Neuronal stem cell (in vitro differentiated cells): ENCODE data around the gene DAB2.

Experiments
- DNase-seq: peaks from one replicate; pipeline ENCODE4 v3.0.0-alpha.2; 2013; ENCODE audit warnings: low spot score
- H2AFZ ChIP-seq: one replicate; pipeline ENCODE4 v1.6.1; 2013; ENCODE audit warnings: mild to moderate bottlenecking, low read length, inconsistent platforms
- H2AK5ac ChIP-seq: 2 replicates; pipeline ENCODE4 v1.6.1; 2013; ENCODE audit warnings: low read depth, mild to moderate bottlenecking, inconsistent platforms, low read length, moderate library complexity, mixed read lengths
- H2BK120ac ChIP-seq: 2 replicates; pipeline ENCODE4 v1.6.1; 2013; ENCODE audit warnings: low read depth, mild to moderate bottlenecking, inconsistent platforms, low read length, moderate library complexity, mixed read lengths
- H2BK12ac ChIP-seq: one replicate; pipeline ENCODE4 v1.6.1; 2013; ENCODE audit warnings: low read length, inconsistent platforms
- H2BK15ac ChIP-seq: 2 replicates; pipeline ENCODE4 v1.6.1; 2013; ENCODE audit warnings: mild to moderate bottlenecking, low read length, inconsistent platforms, mixed read lengths
- H2BK5ac ChIP-seq: one replicate; pipeline ENCODE4 v1.6.1; 2013; ENCODE audit warnings: inconsistent platforms, mild to moderate bottlenecking, low read length, moderate library complexity
- H3K14ac ChIP-seq: one replicate; pipeline ENCODE4 v1.6.1; 2013; ENCODE audit warnings: low read length, inconsistent platforms
- H3K18ac ChIP-seq: 2 replicates; pipeline ENCODE4 v1.6.1; 2013; ENCODE audit warnings: low read length, inconsistent platforms
- H3K23ac ChIP-seq: 2 replicates; pipeline ENCODE4 v1.6.1; 2013; ENCODE audit warnings: low read depth, mild to moderate bottlenecking, mixed read lengths, low read length, inconsistent platforms; ENCODE audit not compliant: poor library complexity
- H3K27ac ChIP-seq: replicated peaks from 3 replicates; pipeline ENCODE4 v1.5.1; 2013; ENCODE audit warnings: low read length, inconsistent platforms
- H3K27me3 ChIP-seq, 3 experiments: 2 replicates each; pipeline ENCODE4 v1.6.1; 2013; ENCODE audit warnings: low read length in 3 of 3, mild to moderate bottlenecking in 2 of 3, inconsistent platforms in 1 of 3, low read depth in 1 of 3, mixed read lengths in 1 of 3, moderate library complexity in 1 of 3; ENCODE audit not compliant: control insufficient read depth in 3 of 3, insufficient read depth in 3 of 3
- H3K36me3 ChIP-seq, 2 donors: replicated peaks in 1 of 2; 2 replicates each; pipeline ENCODE4 v1.6.1; 2013; ENCODE audit warnings: low read length in 2 of 2; ENCODE audit not compliant: control insufficient read depth in 2 of 2, insufficient read depth in 2 of 2
- H3K4ac ChIP-seq: 2 replicates; pipeline ENCODE4 v1.6.1; 2013; ENCODE audit warnings: inconsistent platforms, mild to moderate bottlenecking, low read length, moderate library complexity
- H3K4me1 ChIP-seq, 2 donors: 1 replicate in 1 of 2; 2 replicates in 1 of 2; pipeline ENCODE4 v1.6.1; 2013; ENCODE audit warnings: low read length in 2 of 2, low read depth in 1 of 2; ENCODE audit not compliant: control insufficient read depth in 2 of 2, insufficient read depth in 1 of 2
- H3K4me2 ChIP-seq: one replicate; pipeline ENCODE4 v1.6.1; 2013; ENCODE audit warnings: mild to moderate bottlenecking, low read length, inconsistent platforms; ENCODE audit not compliant: insufficient read depth, poor library complexity, severe bottlenecking
- H3K4me3 ChIP-seq, 2 donors: 2 replicates each; pipeline ENCODE4 v1.5.1; 2013; ENCODE audit warnings: low read length in 2 of 2, mild to moderate bottlenecking in 2 of 2, inconsistent platforms in 1 of 2, moderate library complexity in 1 of 2
- H3K79me1 ChIP-seq: one replicate; pipeline ENCODE4 v1.6.1; 2013; ENCODE audit warnings: low read depth, mild to moderate bottlenecking, inconsistent platforms, low read length, moderate library complexity
- H3K9ac ChIP-seq: one replicate; pipeline ENCODE4 v1.6.1; 2013; ENCODE audit warnings: mild to moderate bottlenecking, low read depth, low read length, inconsistent platforms; ENCODE audit not compliant: poor library complexity
- H3K9me3 ChIP-seq, 2 donors: replicated peaks in 1 of 2; 2 replicates each; pipeline versions ENCODE3 to v1.6.1; 2013; ENCODE audit warnings: low read length in 2 of 2, mild to moderate bottlenecking in 2 of 2, inconsistent platforms in 1 of 2, low read depth in 1 of 2, mixed read lengths in 1 of 2, moderate library complexity in 1 of 2; ENCODE audit not compliant: control insufficient read depth in 2 of 2, insufficient read depth in 1 of 2
- H4K8ac ChIP-seq: one replicate; pipeline ENCODE4 v1.6.1; 2013; ENCODE audit warnings: low read depth, mild to moderate bottlenecking, inconsistent platforms, low read length, moderate library complexity
- H4K91ac ChIP-seq: one replicate; pipeline ENCODE4 v1.6.1; 2013; ENCODE audit warnings: low read length, low read depth, mild to moderate bottlenecking, inconsistent platforms; ENCODE audit not compliant: poor library complexity
- WGBS, 2 donors: extraction: QIAGEN DNeasy Blood & Tissue Kit; methylation state at CpG; one replicate each; pipeline ENCODE4 v1.1.7; 2013; ENCODE audit warnings: missing lambda C conversion rate in 2 of 2, mixed read lengths in 1 of 2; ENCODE audit not compliant: insufficient read length in 2 of 2, insufficient replicate concordance in 1 of 2; ENCODE audit errors: extremely low coverage in 2 of 2; 5-methylcytosine and 5-hydroxymethylcytosine counted together

The DAB2 gene

GRCh38 chr5:39432696-39433530 is 8.1 kb upstream of the DAB2 start:
- H3K27ac ChIP-seq = no peak overlapping the region
- H3K36me3 ChIP-seq = no peaks in the 10 kb centered on the region
- no peaks in the 10 kb centered on the region for H3K27me3 ChIP-seq
- H3K14ac ChIP-seq = no peak overlapping the region
- no peak overlapping the region for H4K91ac ChIP-seq
- no peak overlapping the region for H2AK5ac ChIP-seq
- H3K4me3 ChIP-seq = no peak overlapping the region
- no peaks in the 10 kb centered on the region for H3K79me1 ChIP-seq
- peaks cover 0 to under 1% of the 10 kb centered on the region in 2 donors for H3K4me1 ChIP-seq
- H3K4ac ChIP-seq = no peak overlapping the region
- H2AFZ ChIP-seq = no peak overlapping the region
- no peak overlapping the region for H3K4me2 ChIP-seq
- no peak overlapping the region for H2BK12ac ChIP-seq
- no peak overlapping the region for H4K8ac ChIP-seq
- no peak overlapping the region for H2BK15ac ChIP-seq
- no CpG with 5 or more reads among the region's 12 CpGs for WGBS, 2 donors
- no peak overlapping the region for H3K9ac ChIP-seq
- DNase-seq = no peak
- no peaks in the 10 kb centered on the region for H3K9me3 ChIP-seq
- no peak overlapping the region for H3K18ac ChIP-seq
- H3K23ac ChIP-seq = no peak overlapping the region
- no peak overlapping the region for H2BK120ac ChIP-seq
- no peak overlapping the region for H2BK5ac ChIP-seq

GRCh38 chr5:39430461-39430860 is 5.7 kb upstream of the DAB2 start:
- H3K18ac ChIP-seq = no peak overlapping the region
- H3K27ac ChIP-seq = no peak overlapping the region
- no peak overlapping the region for H2BK15ac ChIP-seq
- no peak overlapping the region for H3K4ac ChIP-seq
- no peak overlapping the region for H3K14ac ChIP-seq
- no peaks in the 10 kb centered on the region for H3K79me1 ChIP-seq
- peaks cover 3 to 14% of the 10 kb centered on the region in 2 donors for H3K4me1 ChIP-seq
- H2BK12ac ChIP-seq = no peak overlapping the region
- no peak overlapping the region for H3K4me3 ChIP-seq
- no peak overlapping the region for H4K8ac ChIP-seq
- H2AFZ ChIP-seq = no peak overlapping the region
- H4K91ac ChIP-seq = no peak overlapping the region
- no peak overlapping the region for H2AK5ac ChIP-seq
- H3K27me3 ChIP-seq = no peaks in the 10 kb centered on the region
- no peak overlapping the region for H2BK120ac ChIP-seq
- H3K9ac ChIP-seq = no peak overlapping the region
- WGBS, 2 donors = no CpG with 5 or more reads among the region's 2 CpGs
- no peak overlapping the region for H3K4me2 ChIP-seq
- H3K9me3 ChIP-seq = no peaks in the 10 kb centered on the region
- H2BK5ac ChIP-seq = no peak overlapping the region
- DNase-seq = no peak
- no peaks in the 10 kb centered on the region for H3K36me3 ChIP-seq
- no peak overlapping the region for H3K23ac ChIP-seq

- no CpG with 5 or more reads among the region's 4 CpGs for WGBS, 2 donors
- H3K14ac ChIP-seq = no peak overlapping the region
- no peak overlapping the region for H3K23ac ChIP-seq
- H3K27ac ChIP-seq = no peak overlapping the region
- DNase-seq = no peak
- H3K36me3 ChIP-seq = no peaks in the 10 kb centered on the region
- no peak overlapping the region for H2AFZ ChIP-seq
- H4K91ac ChIP-seq = no peak overlapping the region
- H3K4me2 ChIP-seq = no peak overlapping the region
- H4K8ac ChIP-seq = no peak overlapping the region
- H2BK15ac ChIP-seq = no peak overlapping the region
- peaks cover 3 to 17% of the 10 kb centered on the region in 2 donors for H3K4me1 ChIP-seq
- no peak overlapping the region for H2BK5ac ChIP-seq
- no peak overlapping the region for H3K4me3 ChIP-seq
- no peak overlapping the region for H3K18ac ChIP-seq
- H3K4ac ChIP-seq = no peak overlapping the region
- no peaks in the 10 kb centered on the region for H3K27me3 ChIP-seq
- H2BK120ac ChIP-seq = no peak overlapping the region
- no peak overlapping the region for H3K9ac ChIP-seq
- no peaks in the 10 kb centered on the region for H3K9me3 ChIP-seq
- H3K79me1 ChIP-seq = no peaks in the 10 kb centered on the region
- no peak overlapping the region for H2BK12ac ChIP-seq
- H2AK5ac ChIP-seq = no peak overlapping the region
These were observed 3.9 kb upstream of the DAB2 start for GRCh38 chr5:39428640-39429039.

GRCh38 chr5:39427633-39428032 is 2.9 kb upstream of the DAB2 start:
- Histone ChIP-seq H3K9me3 (no peaks in the 10 kb centered on the region), H3K4ac (no peak overlapping the region), H3K9ac (no peak overlapping the region), H3K36me3 (no peaks in the 10 kb centered on the region), H3K4me1 (peaks cover 3 to 17% of the 10 kb centered on the region in 2 donors), H3K79me1 (no peaks in the 10 kb centered on the region), H4K91ac (no peak overlapping the region), H2BK5ac (no peak overlapping the region), H3K4me3 (no peak overlapping the region), H2AK5ac (no peak overlapping the region), H2BK15ac (no peak overlapping the region), H2AFZ (no peak overlapping the region), H3K18ac (no peak overlapping the region), H3K23ac (no peak overlapping the region), H2BK12ac (no peak overlapping the region), H2BK120ac (no peak overlapping the region), H3K27me3 (no peaks in the 10 kb centered on the region), H3K4me2 (no peak overlapping the region), H4K8ac (no peak overlapping the region), H3K14ac (no peak overlapping the region), H3K27ac (no peak overlapping the region)
- DNase-seq = no peak
